GM20431 (cell line): ENCODE results near the gene RNF40.

Experiments
- in situ Hi-C: fragments of 300-500 bp; cut with MseI, MboI; formaldehyde crosslinking; loops from one replicate; pipeline ENCODE4 v1.15.0; 2020; ENCODE audit warnings: low sequenced_read_pairs; ENCODE audit not compliant: unreplicated experiment

Gene RNF40

GRCh38 chr16:30738984-30739951, 22.9 kb upstream of the RNF40 start:
- in situ Hi-C loops: no loop called here

DNA sequence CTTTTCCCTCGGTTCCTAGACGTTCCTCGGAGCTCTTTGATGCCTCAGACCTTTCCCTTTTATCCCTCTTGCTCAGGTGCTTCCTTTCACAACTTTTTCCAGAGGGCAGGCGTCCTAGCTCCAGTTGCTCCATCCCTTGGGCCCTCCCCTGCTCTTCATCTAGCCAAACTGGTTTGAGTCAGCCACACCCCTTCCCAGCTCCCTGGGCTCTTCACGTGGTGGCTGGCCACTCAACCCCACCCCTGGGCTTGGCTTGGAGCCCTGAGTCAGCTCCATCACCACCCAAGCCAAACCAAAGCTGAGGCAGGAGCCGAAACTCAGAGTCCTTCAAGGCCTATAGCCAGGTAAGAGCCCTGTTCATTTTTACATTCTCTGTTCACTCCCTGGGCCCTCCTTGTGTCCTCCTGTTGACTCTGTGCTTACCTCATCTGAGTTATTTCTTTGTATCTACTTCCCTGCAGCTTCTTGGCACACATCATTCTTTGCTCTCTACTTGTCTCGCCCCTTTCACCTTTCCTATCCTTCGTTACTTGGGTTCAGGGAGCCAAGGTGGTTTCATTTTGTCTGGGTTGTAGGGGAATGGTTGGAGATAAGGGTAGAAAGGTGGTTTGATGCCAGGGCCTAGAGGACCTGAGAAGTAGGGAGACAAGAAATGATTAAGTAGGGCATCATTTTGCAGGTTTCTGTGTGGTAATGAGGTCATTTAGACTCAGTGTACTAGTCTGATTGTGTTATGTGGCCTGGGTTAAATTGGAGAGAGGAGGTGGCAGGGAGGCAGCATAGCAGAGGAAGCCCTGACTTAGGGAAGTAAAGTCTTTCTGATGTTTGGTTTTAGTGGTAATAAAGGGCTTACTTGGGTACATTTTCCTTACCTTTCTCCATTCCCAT, 21.5 kb upstream of the RNF40 start:
- in situ Hi-C loops: no loop called here

DNA sequence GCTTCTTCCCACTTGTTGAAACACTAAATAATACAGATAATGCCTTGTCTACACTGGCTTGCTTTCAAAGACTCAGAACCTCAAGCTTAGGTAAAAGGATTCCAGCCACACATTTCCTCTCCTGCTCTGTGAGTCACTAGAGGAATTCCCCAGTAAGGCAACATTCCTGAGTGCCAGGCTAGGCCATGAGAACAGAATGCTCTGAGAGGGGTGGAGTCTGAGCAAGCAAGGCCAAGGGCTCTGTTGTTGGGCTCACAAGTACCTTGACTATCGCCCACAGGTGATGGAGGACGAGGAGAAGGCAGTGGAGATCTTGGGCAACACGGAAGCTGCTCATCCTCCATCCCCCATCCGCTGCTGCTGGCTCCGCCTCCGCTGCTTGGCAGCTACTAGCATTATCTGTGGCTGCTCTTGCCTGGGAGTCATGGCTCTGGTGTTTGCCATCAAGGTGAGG, 20.6 kb upstream of the RNF40 start:
- in situ Hi-C loops: no loop called here

- in situ Hi-C loops: no loop called here
Measured at GRCh38 chr16:30743716-30744115, 18.4 kb upstream of the RNF40 start.

GRCh38 chr16:30744183-30744582, 17.9 kb upstream of the RNF40 start:
- in situ Hi-C loops: no loop called here

DNA sequence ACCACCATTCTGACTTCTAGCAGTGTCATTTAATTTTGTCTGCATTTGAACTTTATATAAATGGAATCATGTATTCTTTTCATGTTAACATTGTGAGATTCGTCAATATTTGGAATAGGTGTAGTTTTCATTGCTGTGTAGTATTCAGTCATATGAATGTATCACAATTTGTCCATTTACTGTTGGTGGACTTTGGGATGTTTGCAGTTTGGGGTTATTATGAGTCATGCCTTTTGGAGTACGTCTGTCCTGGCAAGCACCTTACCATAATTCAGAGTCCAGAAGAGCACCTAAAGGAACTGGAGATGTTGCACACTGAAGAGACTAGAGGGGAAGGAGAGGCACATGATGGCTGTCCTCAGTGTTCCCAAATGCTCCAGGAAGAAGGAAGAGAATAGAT, 17.0 kb upstream of the RNF40 start:
- in situ Hi-C loops: no loop called here

- in situ Hi-C loops: no loop called here
Measured at GRCh38 chr16:30746638-30747175, 15.4 kb upstream of the RNF40 start.

- in situ Hi-C loops: no loop called here
Measured at GRCh38 chr16:30747331-30747730, 14.8 kb upstream of the RNF40 start.

DNA sequence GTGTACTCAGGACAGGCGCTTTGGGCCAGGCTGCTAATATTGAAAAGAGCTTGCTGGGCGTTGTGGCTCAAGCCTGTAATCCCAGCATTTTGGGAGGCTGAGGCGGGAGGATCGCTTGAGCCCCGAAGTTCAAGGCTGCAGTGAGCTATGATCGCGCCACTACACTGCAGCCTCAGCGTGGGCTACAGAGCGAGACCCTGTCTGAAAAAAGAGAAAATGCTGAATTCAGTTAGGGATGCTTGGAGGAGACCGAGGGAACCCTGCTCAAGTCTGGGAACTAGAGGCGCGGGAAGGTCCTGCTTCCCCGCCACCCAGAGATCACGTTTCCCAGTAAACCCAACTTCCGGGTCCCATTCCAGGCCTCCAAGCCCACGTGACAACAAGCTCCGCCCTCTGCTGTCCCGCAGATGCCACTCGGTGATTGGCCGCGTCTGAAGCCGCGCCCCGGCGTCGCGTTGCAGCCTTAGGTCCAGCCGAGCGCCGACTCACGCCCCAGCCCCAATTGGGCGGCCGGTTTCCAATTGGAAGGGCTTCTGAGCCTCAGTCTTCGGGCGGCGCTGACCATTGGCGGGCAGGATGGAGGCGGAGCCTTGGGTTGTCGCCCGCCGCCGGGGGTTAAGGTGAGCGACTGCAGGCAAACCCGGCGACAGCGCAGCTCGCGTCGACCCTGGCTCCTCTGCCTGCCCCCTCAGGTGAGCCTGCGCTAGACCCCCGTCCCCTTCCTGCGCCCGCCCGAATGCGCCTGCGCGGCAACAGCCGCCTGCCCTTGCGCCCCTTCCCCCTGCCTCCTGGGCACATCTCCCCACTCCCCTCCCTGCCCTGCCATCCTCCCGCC, 14.1 kb upstream of the RNF40 start, which contains the start of gene PHKG2:
TSS of gene PHKG2 (plus strand) at position 627 of the 835 bp plus-strand sequence. CDS start 396 bp downstream, outside the sequence.
- in situ Hi-C loops: no loop called here

GRCh38 chr16:30748634-30749445, 13.3 kb upstream of the RNF40 start:
- in situ Hi-C loops: no loop called here

GRCh38 chr16:30750201-30750600, 11.9 kb upstream of the RNF40 start:
- in situ Hi-C loops: no loop called here

- in situ Hi-C loops: no loop called here
Measured at GRCh38 chr16:30750876-30751465, 11.2 kb upstream of the RNF40 start.

- in situ Hi-C loops: no loop called here
Measured at GRCh38 chr16:30753596-30753995, 8.5 kb upstream of the RNF40 start.

DNA sequence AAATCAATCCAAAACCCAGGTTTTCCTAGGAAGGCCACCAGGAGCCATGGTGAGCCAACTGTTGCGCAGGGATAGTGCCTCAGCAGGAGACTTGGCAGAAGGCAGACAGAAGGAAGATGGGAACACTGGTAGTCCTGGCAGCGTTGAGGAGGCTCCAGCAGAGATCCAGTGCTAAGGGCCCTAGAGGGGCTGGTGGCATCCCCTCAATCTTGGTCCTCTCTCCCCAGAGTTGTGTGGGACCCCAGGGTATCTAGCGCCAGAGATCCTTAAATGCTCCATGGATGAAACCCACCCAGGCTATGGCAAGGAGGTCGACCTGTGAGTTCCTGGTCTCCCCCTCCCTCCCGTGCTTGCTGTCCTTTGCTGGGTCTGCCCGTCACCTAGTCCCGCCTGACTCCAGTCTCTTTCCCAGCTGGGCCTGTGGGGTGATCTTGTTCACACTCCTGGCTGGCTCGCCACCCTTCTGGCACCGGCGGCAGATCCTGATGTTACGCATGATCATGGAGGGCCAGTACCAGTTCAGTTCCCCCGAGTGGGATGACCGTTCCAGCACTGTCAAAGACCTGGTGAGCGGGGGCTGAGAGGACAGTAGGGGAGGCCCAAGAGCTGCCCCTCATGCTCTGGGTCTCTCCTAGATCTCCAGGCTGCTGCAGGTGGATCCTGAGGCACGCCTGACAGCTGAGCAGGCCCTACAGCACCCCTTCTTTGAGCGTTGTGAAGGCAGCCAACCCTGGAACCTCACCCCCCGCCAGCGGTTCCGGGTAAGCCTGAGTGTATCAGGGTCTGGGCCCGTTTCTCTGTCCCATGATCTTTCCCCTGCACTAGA, 6.0 kb upstream of the RNF40 start:
- in situ Hi-C loops: no loop called here

DNA sequence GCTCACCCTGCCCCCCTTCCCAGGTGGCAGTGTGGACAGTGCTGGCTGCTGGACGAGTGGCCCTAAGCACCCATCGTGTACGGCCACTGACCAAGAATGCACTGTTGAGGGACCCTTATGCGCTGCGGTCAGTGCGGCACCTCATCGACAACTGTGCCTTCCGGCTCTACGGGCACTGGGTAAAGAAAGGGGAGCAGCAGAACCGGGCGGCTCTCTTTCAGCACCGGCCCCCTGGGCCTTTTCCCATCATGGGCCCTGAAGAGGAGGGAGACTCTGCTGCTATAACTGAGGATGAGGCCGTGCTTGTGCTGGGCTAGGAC, 5.4 kb upstream of the RNF40 start:
- in situ Hi-C loops: no loop called here

- in situ Hi-C loops: no loop called here
Measured at GRCh38 chr16:30757316-30757715, 4.8 kb upstream of the RNF40 start.

- in situ Hi-C loops: no loop called here
Measured at GRCh38 chr16:30758988-30759491, 3.1 kb upstream of the RNF40 start.
